C4-2B (cell line): Measurements from ENCODE around the gene ITGB1BP1.

Experiments
- ZFX ChIP-seq: fragments of 450-650 bp; IDR thresholded peaks from 2 replicates; pipeline ENCODE4 v1.6.1; 2017
- TF ChIP-seq, protein P1 (sequence below): fragments of 450-650 bp; conservative IDR thresholded peaks from 2 replicates; pipeline ENCODE4 v1.5.1; 2017; ENCODE audit warnings: mild to moderate bottlenecking

DNA sequence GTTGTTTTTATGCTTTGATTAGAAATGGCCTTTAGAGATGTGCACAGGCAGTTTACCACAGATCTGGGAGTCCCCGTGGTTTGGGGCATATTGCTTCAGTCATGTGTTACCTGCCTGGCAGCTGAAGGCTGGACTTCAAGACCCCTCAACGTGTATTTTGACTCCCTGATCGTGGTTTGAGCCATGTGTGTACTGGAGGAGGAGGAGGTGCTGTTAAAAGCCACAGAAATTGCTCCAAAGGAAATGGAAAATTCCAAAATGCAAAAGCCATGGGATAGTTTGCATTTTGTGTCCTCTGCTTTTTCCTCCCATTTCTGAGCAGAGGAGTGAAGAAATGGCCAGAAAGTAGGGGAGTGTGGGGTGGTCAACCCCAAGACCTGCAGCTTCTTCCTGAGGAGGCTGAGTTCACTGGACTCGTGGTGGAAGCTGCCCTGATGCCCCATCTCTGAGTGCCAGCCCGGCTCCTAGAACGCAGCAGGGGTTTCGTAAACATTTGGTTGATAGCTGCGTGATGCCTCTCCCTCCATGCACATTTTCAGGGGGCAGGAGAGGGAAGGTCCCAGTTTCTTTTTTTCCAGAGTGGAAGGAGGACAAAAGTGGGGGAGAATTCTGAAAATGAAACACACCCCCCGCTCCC lies 45.7 kb downstream of the ITGB1BP1 start:
- TF ChIP-seq, protein P1, sequence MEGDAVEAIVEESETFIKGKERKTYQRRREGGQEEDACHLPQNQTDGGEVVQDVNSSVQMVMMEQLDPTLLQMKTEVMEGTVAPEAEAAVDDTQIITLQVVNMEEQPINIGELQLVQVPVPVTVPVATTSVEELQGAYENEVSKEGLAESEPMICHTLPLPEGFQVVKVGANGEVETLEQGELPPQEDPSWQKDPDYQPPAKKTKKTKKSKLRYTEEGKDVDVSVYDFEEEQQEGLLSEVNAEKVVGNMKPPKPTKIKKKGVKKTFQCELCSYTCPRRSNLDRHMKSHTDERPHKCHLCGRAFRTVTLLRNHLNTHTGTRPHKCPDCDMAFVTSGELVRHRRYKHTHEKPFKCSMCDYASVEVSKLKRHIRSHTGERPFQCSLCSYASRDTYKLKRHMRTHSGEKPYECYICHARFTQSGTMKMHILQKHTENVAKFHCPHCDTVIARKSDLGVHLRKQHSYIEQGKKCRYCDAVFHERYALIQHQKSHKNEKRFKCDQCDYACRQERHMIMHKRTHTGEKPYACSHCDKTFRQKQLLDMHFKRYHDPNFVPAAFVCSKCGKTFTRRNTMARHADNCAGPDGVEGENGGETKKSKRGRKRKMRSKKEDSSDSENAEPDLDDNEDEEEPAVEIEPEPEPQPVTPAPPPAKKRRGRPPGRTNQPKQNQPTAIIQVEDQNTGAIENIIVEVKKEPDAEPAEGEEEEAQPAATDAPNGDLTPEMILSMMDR = no peak
- no peak for TF ChIP-seq ZFX
